ENCODE data around the gene FAM117A.

DNA sequence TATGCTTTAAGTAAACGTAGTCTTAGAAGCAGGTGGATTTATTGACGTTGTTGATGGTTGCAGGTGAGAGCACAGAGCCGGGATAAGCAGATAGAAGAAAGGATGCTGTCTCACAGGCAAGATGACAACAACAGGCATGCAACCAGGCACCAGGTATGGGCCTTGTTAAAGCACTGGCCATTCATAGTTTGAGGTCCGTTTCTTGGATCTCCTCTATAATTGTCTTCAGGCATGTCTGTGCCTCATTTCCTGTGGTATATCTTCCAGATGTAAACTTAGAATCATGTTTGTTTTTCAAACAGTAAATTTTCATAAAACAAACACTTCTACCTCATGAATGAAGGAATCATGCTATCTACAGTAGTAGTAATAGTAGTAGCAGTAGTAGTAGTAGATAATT lies 45.1 kb upstream of the FAM117A start:
- TF ChIP-seq CTCF (IDR thresholded peaks at IDR 0.05 in 2 of 3, conservative IDR thresholded peaks at IDR 0.05 in 1 of 3; ENCODE audit: control insufficient read depth in 2 of 3, extremely low read depth in 1 of 3, insufficient read depth in 1 of 3, low read depth in 3 of 3, low read length in 3 of 3) (no peak), MLLT1 (IDR thresholded peaks at IDR 0.05) (no peak), FOXM1 (IDR thresholded peaks at IDR 0.05; ENCODE audit: low read depth, low read length) (no peak), BCL11A (IDR thresholded peaks at IDR 0.05; ENCODE audit: low read depth, low read length) (no peak), RBBP5 (conservative IDR thresholded peaks at IDR 0.05) (no peak), SMAD1 (IDR thresholded peaks at IDR 0.05; ENCODE audit: low read depth, partially characterized antibody) (no peak), PRDM15 (CRISPR knock-in tag; IDR thresholded peaks at IDR 0.05) (no peak)
- TF ChIP-seq, protein P1, sequence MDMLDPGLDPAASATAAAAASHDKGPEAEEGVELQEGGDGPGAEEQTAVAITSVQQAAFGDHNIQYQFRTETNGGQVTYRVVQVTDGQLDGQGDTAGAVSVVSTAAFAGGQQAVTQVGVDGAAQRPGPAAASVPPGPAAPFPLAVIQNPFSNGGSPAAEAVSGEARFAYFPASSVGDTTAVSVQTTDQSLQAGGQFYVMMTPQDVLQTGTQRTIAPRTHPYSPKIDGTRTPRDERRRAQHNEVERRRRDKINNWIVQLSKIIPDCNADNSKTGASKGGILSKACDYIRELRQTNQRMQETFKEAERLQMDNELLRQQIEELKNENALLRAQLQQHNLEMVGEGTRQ (IDR thresholded peaks at IDR 0.05; ENCODE audit: borderline replicate concordance, low read depth, low read length) = no peak

All from GM12878 (cell line).